Erythroblast (primary cell): ENCODE data around the gene TSPAN3.

Experiments
- DNase-seq, 2 experiments: peaks; one replicate each; lab custom pipeline; 2025; lab: John Stamatoyannopoulos, UW
- GATA1 ChIP-seq: IDR thresholded peaks from 2 replicates; pipeline ENCODE4 v1.6.1; 2011; ENCODE audit warnings: low read depth, mild to moderate bottlenecking, control low read depth, low read length, moderate library complexity
- POLR2A ChIP-seq: IDR thresholded peaks from 2 replicates; pipeline ENCODE4 v1.6.1; 2011; ENCODE audit warnings: mild to moderate bottlenecking, low read length

Gene TSPAN3

GRCh38 chr15:77022646-77023575 lies 48.0 kb downstream of the TSPAN3 start:
- no peak for TF ChIP-seq POLR2A
- no peak for DNase-seq

DNA sequence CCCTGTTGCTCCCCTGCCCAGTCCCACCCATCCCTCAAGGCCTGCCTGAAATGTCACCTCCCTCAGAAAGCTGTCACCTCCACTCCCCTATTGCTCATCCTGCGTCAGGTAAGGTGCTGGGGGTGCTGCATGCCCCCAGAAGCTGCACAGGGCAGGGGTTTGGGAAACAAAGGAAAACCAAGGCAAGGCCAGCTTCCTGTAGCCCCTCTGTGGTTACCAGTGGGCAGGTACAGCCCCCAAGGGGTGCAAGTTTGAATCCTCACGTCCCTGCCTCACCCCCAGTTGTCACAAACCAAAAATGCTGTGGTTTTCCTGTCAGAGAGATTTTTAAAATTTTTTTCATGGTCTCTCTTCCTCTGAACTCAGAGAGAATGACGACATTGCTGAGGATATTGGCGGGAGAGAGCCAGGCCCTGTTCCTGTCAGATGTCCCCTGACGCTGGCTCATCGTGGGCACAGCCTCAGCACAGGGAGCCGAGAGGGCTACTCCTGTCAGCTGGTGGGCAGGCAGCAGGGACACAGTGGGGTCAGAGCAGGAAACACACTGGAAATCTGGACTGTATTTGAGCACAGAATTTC lies 49.0 kb downstream of the TSPAN3 start:
- TF ChIP-seq GATA1 (no peak), POLR2A (no peak)
- no peak for DNase-seq

- TF ChIP-seq POLR2A (no peak), GATA1 (no peak)
- no peak for DNase-seq
Measured at GRCh38 chr15:77021088-77021481, 49.8 kb downstream of the TSPAN3 start.

GRCh38 chr15:77020348-77021087 lies 50.4 kb downstream of the TSPAN3 start:
- TF ChIP-seq GATA1: no peak
- no peak for TF ChIP-seq POLR2A
- no peak for DNase-seq

GRCh38 chr15:77019521-77020331 lies 51.2 kb downstream of the TSPAN3 start:
- DNase-seq: no peak
- TF ChIP-seq GATA1 (no peak), POLR2A (no peak)

DNA sequence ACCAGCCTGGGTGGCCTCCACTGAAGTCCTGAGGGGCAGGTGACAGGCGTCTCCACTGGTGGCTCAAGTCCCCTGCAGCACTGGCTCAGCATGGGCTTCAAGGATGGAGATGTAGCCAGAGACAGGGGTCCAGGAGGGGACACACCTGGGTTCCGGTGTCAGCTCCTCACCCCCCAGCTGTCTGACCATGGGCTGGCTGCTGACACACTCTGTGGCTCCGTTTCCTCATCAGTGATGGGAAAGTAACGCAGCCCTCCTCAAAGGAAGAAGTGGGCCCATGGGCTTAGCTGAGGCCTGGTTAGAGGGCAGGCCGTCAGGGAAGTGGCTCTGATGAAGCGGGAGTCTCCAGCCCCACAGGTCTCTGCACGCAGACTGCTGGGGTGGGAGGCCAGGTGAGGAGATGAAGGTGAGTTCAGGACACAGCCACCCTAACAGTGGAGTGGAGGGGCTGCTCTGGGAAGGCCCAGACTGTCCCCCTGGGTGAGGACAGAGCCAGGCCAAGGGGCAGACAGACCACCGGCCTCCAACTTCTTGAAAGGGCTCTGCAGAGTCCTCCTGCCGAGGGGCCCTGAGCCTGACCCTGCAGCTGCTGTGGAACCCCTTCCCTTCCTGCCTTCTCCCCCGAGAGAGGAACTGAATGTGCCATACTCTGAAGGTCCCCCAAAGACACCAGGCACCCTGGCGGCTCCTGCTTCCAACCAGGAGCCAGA lies 52.0 kb downstream of the TSPAN3 start:
- no peak for TF ChIP-seq GATA1
- DNase-seq: no peak

DNA sequence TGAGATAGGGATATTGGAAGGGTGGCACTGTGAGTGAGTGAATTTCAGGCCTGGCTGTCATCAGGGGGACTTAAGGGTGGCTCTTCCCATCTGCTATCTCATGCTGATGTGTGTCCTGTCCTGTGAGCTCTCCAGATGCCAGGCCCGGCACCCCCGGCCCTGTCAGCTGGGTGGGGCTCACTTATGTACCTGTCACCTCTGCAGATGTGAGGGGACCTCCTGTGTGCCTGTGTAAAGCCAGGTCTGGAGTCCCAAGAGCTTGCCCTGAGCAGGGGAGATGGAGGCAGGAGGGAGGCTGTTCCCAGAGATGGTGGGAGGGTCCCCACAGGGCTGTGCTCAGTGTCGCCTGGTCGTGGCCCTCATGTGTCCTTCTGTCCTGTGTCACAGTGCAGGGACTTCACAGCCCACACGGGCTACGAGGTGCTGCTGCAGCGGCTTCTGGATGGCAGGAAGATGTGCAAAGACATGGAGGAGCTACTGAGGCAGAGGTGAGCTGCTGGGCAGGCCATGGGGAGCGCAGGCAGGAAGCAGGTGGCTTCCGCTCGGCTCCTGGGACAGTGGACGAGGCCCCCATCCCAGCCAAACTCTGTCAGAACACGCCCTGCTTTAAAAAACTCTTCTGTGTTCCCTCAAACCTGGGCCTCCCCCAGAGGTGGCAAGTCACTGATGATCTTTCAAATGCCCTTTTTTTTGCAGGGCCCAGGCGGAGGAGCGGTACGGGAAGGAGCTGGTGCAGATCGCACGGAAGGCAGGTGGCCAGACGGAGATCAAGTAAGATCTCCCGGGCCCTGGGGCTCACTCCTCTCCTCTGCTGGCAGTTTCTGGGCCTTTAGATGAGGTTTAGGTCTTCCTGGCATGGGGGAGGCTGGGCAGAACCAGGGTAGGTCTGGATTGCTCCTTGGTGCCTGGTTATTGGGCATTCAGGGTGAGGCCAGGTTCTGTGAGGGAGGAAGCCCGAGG lies 52.9 kb downstream of the TSPAN3 start:
- no peak for DNase-seq
- TF ChIP-seq POLR2A (no peak), GATA1 (no peak)

GRCh38 chr15:77017091-77017660 lies 53.7 kb downstream of the TSPAN3 start:
- TF ChIP-seq GATA1 (no peak), POLR2A (no peak)
- DNase-seq: no peak

DNA sequence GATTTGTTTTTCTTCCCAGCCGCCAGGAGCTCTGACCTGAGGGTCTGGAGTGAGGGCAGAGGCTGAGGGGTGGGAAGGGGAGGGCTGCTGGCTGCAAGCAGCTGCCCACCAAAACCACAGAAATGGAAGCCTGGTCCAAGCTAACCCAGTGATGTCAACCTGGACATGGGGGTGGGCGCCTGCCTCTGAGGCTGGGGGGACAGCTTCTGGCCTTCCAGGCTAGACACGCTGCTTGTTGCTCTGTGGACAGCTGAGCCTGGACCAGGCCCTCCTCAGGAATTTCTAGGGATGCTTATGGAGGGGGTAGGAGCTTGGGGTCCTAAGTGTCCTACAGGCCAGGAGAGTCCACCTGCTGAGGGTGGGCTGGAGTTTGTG lies 54.6 kb downstream of the TSPAN3 start:
- no peak for TF ChIP-seq POLR2A
- TF ChIP-seq GATA1: no peak
- no peak for DNase-seq

DNA sequence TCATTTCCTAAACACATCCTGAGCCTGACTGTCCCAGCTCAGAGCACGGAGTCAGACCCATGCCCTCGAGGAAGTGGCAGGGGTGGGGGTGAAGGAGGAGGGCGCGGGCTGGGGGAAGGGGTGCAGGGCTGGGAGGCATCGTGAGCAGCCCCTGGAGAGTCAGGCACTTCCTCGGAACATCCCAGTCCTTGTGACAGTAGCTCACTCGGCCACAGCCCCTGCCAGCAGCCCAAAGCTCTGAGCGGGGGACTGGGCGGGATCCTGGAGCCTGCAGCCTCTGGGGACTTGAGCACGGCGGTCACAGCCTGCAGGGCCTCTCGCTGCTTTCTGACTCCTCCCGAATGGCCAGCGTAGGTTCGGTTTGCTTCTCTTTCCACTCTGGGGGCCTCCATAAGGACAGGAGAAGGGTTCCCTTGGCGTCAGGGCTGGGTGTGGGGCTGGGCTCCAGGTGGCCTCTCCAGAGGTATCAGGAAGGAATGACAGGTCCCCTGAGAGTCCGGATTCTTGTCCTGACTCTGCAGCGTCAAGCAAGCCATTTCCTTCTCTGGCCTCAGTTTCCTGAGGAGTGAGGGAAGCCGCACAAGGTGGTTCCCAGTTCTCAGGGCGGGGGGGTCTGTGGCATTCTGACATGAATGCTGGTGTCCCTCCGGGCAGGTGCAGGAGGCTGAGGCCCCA lies 55.1 kb downstream of the TSPAN3 start:
- no peak for TF ChIP-seq GATA1
- no peak for TF ChIP-seq POLR2A
- no peak for DNase-seq
